ENCODE data around the gene CHAF1A.

Gene CHAF1A

GRCh38 chr19:4445963-4446703, 43.7 kb downstream of the CHAF1A start:
- H3K9ac ChIP-seq (ENCODE audit: low read depth, low read length), result no peak overlapping the region
- H3K4me3 ChIP-seq (ENCODE audit: low read length), result no peak overlapping the region
- H3K27ac ChIP-seq (ENCODE audit: low read depth, low read length), result peak overlapping the region; percentile 25; the same call in 1 of the 2 replicates
- H3K4me1 ChIP-seq (ENCODE audit: insufficient read depth, low read length), result no peaks in the 10 kb centered on the region
- 95% methylated on average over 58 of the region's 58 CpGs for WGBS
- no peaks in the 10 kb centered on the region for H3K9me3 ChIP-seq (ENCODE audit: insufficient read depth, low read depth, low read length)
- H3K36me3 ChIP-seq (ENCODE audit: insufficient read depth, low read length), result peaks cover 67% of the 10 kb centered on the region
- H3K27me3 ChIP-seq (ENCODE audit: insufficient read depth, low read length), result no peaks in the 10 kb centered on the region

GRCh38 chr19:4446704-4447200, 44.3 kb downstream of the CHAF1A start:
- H3K9me3 ChIP-seq (ENCODE audit: insufficient read depth, low read depth, low read length), result no peaks in the 10 kb centered on the region
- H3K4me1 ChIP-seq (ENCODE audit: insufficient read depth, low read length), result no peaks in the 10 kb centered on the region
- WGBS, result 94% methylated on average over 15 of the region's 15 CpGs
- no peak overlapping the region for H3K4me3 ChIP-seq (ENCODE audit: low read length)
- H3K9ac ChIP-seq (ENCODE audit: low read depth, low read length), result no peak overlapping the region
- no peaks in the 10 kb centered on the region for H3K27me3 ChIP-seq (ENCODE audit: insufficient read depth, low read length)
- H3K36me3 ChIP-seq (ENCODE audit: insufficient read depth, low read length), result peaks cover 64% of the 10 kb centered on the region
- H3K27ac ChIP-seq (ENCODE audit: low read depth, low read length), result no peak overlapping the region

GRCh38 chr19:4447327-4448146, 45.1 kb downstream of the CHAF1A start:
- 95% methylated on average over 28 of the region's 28 CpGs for WGBS
- H3K4me3 ChIP-seq (ENCODE audit: low read length), result no peak overlapping the region
- H3K27ac ChIP-seq (ENCODE audit: low read depth, low read length), result no peak overlapping the region
- no peaks in the 10 kb centered on the region for H3K4me1 ChIP-seq (ENCODE audit: insufficient read depth, low read length)
- H3K36me3 ChIP-seq (ENCODE audit: insufficient read depth, low read length), result peaks cover 63% of the 10 kb centered on the region
- H3K9me3 ChIP-seq (ENCODE audit: insufficient read depth, low read depth, low read length), result no peaks in the 10 kb centered on the region
- H3K27me3 ChIP-seq (ENCODE audit: insufficient read depth, low read length), result no peaks in the 10 kb centered on the region
- no peak overlapping the region for H3K9ac ChIP-seq (ENCODE audit: low read depth, low read length)

- WGBS, result 92% methylated on average over 30 of the region's 30 CpGs
- Histone ChIP-seq H3K4me1 (ENCODE audit: insufficient read depth, low read length) (no peaks in the 10 kb centered on the region), H3K27me3 (ENCODE audit: insufficient read depth, low read length) (no peaks in the 10 kb centered on the region), H3K27ac (ENCODE audit: low read depth, low read length) (no peak overlapping the region), H3K9ac (ENCODE audit: low read depth, low read length) (no peak overlapping the region), H3K36me3 (ENCODE audit: insufficient read depth, low read length) (peaks cover 64% of the 10 kb centered on the region), H3K9me3 (ENCODE audit: insufficient read depth, low read depth, low read length) (no peaks in the 10 kb centered on the region), H3K4me3 (ENCODE audit: low read length) (no peak overlapping the region)
Observed at GRCh38 chr19:4448147-4448985, 45.9 kb downstream of the CHAF1A start.

GRCh38 chr19:4449022-4449638, 46.7 kb downstream of the CHAF1A start:
- Histone ChIP-seq H3K4me3 (ENCODE audit: low read length) (no peak overlapping the region), H3K4me1 (ENCODE audit: insufficient read depth, low read length) (no peaks in the 10 kb centered on the region), H3K9me3 (ENCODE audit: insufficient read depth, low read depth, low read length) (no peaks in the 10 kb centered on the region), H3K27ac (ENCODE audit: low read depth, low read length) (no peak overlapping the region), H3K36me3 (ENCODE audit: insufficient read depth, low read length) (peaks cover 58% of the 10 kb centered on the region), H3K27me3 (ENCODE audit: insufficient read depth, low read length) (no peaks in the 10 kb centered on the region), H3K9ac (ENCODE audit: low read depth, low read length) (no peak overlapping the region)
- WGBS, result 93% methylated on average over 24 of the region's 24 CpGs

GRCh38 chr19:4449639-4450028, 47.2 kb downstream of the CHAF1A start:
- Histone ChIP-seq H3K4me1 (ENCODE audit: insufficient read depth, low read length) (no peaks in the 10 kb centered on the region), H3K27me3 (ENCODE audit: insufficient read depth, low read length) (no peaks in the 10 kb centered on the region), H3K9me3 (ENCODE audit: insufficient read depth, low read depth, low read length) (no peaks in the 10 kb centered on the region), H3K9ac (ENCODE audit: low read depth, low read length) (no peak overlapping the region), H3K4me3 (ENCODE audit: low read length) (no peak overlapping the region), H3K36me3 (ENCODE audit: insufficient read depth, low read length) (peaks cover 53% of the 10 kb centered on the region), H3K27ac (ENCODE audit: low read depth, low read length) (no peak overlapping the region)
- WGBS, result 98% methylated on average over 9 of the region's 9 CpGs

GRCh38 chr19:4452230-4452990, 50.0 kb downstream of the CHAF1A start:
- Histone ChIP-seq H3K4me1 (ENCODE audit: insufficient read depth, low read length) (no peaks in the 10 kb centered on the region; the same call in 1 of the 2 replicates), H3K27me3 (ENCODE audit: insufficient read depth, low read length) (no peaks in the 10 kb centered on the region), H3K27ac (ENCODE audit: low read depth, low read length) (no peak overlapping the region), H3K4me3 (ENCODE audit: low read length) (no peak overlapping the region), H3K9ac (ENCODE audit: low read depth, low read length) (no peak overlapping the region), H3K36me3 (ENCODE audit: insufficient read depth, low read length) (peaks cover 38% of the 10 kb centered on the region), H3K9me3 (ENCODE audit: insufficient read depth, low read depth, low read length) (no peaks in the 10 kb centered on the region)
- 93% methylated on average over 24 of the region's 24 CpGs for WGBS

- no peaks in the 10 kb centered on the region for H3K9me3 ChIP-seq (ENCODE audit: insufficient read depth, low read depth, low read length)
- peaks cover 27% of the 10 kb centered on the region for H3K36me3 ChIP-seq (ENCODE audit: insufficient read depth, low read length)
- no peaks in the 10 kb centered on the region for H3K27me3 ChIP-seq (ENCODE audit: insufficient read depth, low read length)
- H3K9ac ChIP-seq (ENCODE audit: low read depth, low read length), result no peak overlapping the region
- 91% methylated on average over 34 of the region's 34 CpGs for WGBS
- no peak overlapping the region for H3K27ac ChIP-seq (ENCODE audit: low read depth, low read length)
- no peak overlapping the region for H3K4me3 ChIP-seq (ENCODE audit: low read length)
- H3K4me1 ChIP-seq (ENCODE audit: insufficient read depth, low read length), result no peaks in the 10 kb centered on the region; the same call in 1 of the 2 replicates
Observed at GRCh38 chr19:4453232-4454179, 51.1 kb downstream of the CHAF1A start.

- WGBS, result 89% methylated on average over 29 of the region's 29 CpGs
- Histone ChIP-seq H3K27ac (ENCODE audit: low read depth, low read length) (no peak overlapping the region), H3K4me1 (ENCODE audit: insufficient read depth, low read length) (no peaks in the 10 kb centered on the region; the same call in 1 of the 2 replicates), H3K27me3 (ENCODE audit: insufficient read depth, low read length) (no peaks in the 10 kb centered on the region), H3K9ac (ENCODE audit: low read depth, low read length) (no peak overlapping the region), H3K36me3 (ENCODE audit: insufficient read depth, low read length) (peaks cover 15% of the 10 kb centered on the region), H3K4me3 (ENCODE audit: low read length) (no peak overlapping the region), H3K9me3 (ENCODE audit: insufficient read depth, low read depth, low read length) (no peaks in the 10 kb centered on the region)
Observed at GRCh38 chr19:4454747-4455718, 52.6 kb downstream of the CHAF1A start.
